OCI-LY3 (cell line): ENCODE data around the gene MUC5B.

Source experiments
- CTCF ChIP-seq: fragments of 200-600, 300-600 bp; sonication (generic); IDR thresholded peaks from 2 replicates; pipeline ENCODE4 v1.5.1; 2014; ENCODE audit warnings: antibody characterized with exemption, low read length, low read depth
- EZH2phosphoT487 ChIP-seq: fragments of 200-600 bp; shearing (Covaris generic); IDR thresholded peaks from 2 replicates; pipeline ENCODE4 v1.6.1; 2018; ENCODE audit warnings: antibody characterized with exemption, mixed run types, low read depth

DNA sequence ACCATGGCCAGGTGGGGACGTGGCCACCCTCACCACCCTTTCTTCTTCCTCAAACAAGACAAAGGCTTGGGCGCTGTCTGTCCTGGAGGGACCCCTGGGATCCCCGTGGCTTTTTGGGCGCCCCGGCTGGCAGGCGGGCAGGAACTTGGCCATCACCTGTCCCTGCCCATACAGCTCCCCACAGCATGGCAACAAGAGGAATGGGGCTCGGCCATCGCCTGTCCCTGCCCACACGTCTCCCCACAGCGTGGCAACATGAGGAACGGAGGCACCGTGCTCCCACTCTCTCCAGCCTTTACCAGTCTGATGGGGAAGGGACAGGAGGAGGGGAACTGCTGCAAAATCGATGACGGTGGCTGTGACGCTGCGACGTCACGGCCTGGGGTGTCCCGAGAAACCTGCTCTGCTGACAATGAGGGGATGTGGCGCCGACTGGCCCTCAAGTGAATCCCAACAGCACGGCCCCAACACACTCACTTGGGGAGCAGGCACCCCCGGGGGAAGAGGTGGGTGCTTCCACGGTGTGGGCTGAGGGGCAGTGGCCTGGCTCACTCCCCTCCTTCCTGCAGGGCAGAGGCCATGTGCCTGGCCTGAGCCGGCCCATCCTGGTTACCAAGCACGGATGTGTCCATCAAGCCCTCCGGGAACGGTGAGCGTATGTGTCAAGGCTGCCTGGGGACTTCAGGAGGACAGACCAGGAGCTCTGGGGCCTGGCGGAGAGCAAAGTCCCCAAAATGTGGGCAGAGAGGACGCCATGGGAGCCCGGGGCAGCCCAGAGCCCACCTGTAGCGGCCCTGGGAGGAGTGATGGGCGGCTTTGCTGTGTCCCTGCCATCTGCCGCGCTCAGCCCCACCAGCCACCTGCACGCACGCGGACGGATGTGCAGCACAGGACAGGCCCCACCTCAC is 56.2 kb downstream of the MUC5B start:
- TF ChIP-seq CTCF (no peak), EZH2phosphoT487 (no peak)
